Measurements from ENCODE around the gene ATRIP.

The ATRIP gene

DNA sequence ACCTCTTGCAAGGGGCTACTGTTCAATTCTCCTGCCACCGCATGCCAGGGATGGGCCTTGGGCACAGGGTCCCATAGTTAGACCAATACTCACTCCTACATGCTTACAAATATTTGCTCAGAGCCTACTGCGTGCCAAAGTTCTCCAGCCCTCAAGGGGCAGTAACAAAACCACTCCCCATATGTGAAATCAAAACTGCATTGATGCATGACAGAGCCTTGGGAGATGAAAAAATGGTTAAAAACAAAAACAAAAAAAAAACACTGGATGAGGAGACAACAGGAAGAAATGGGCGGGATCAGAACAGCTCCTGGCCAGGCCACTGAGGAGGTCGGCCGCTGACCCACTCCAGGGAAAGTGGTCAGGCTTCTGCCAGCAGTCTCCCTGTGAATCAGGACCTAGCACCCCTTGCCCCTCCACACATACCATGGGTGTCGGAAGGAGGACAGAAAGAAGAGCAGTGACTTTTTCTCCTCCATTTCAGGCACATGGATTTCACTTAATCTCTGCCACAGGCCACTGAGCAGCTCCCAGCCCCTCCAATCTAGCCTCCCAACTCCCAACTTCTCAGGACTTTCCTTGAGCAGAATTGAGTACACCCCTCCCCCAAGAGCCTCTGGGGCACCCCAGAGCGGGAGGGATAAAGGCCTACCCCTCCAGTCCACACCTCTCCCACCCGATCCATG, 19.4 kb upstream of the ATRIP start:
- H3K4me3 ChIP-seq (ENCODE audit: low read depth, low read length): no peak overlapping the region
- TF ChIP-seq, protein P1, sequence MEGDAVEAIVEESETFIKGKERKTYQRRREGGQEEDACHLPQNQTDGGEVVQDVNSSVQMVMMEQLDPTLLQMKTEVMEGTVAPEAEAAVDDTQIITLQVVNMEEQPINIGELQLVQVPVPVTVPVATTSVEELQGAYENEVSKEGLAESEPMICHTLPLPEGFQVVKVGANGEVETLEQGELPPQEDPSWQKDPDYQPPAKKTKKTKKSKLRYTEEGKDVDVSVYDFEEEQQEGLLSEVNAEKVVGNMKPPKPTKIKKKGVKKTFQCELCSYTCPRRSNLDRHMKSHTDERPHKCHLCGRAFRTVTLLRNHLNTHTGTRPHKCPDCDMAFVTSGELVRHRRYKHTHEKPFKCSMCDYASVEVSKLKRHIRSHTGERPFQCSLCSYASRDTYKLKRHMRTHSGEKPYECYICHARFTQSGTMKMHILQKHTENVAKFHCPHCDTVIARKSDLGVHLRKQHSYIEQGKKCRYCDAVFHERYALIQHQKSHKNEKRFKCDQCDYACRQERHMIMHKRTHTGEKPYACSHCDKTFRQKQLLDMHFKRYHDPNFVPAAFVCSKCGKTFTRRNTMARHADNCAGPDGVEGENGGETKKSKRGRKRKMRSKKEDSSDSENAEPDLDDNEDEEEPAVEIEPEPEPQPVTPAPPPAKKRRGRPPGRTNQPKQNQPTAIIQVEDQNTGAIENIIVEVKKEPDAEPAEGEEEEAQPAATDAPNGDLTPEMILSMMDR (IDR thresholded peaks at IDR 0.05; ENCODE audit: low read depth, low read length): no peak

DNA sequence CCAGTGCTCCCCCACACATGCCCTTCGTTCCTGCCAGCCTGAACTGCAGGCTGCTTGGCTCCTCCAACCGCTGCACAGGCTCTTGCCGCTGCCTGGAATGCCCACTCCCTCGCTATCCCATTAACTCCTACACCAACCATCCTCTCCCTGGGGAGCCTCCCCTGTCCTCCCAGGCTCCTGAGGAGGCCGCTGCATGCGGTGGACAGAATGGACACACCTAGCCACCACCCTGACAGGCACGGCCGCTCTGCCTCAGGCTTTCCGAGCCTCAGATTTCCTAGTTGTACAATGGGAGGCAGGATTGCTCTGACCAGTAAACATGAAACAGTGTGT, 18.9 kb upstream of the ATRIP start:
- TF ChIP-seq, protein P1 (IDR thresholded peaks at IDR 0.05; ENCODE audit: low read depth, low read length): no peak
- no peak overlapping the region for H3K4me3 ChIP-seq (ENCODE audit: low read depth, low read length)

DNA sequence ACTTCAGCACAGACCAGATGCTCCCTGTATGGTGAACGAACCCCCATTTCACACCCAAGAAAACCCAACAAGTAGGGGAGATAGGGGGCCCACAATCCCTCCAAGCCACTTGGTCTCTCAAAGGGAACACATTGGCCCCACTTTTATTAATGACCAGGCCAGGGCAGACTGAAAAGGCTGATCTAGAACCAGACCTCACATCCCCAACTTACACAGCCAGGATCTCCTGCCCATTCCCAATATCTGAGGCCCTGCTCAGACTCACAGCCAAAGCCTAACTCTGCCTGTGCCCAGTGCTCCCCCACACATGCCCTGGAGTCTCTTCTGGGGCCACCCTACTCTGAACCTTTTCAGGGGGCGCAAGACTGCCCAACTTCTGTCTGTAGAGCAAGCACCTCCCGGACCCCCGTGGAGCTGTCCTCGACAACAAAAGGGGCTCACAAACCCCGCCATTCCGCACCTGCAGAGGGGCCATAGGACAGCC, 18.4 kb upstream of the ATRIP start:
- TF ChIP-seq, protein P1 (IDR thresholded peaks at IDR 0.05; ENCODE audit: low read depth, low read length): no peak
- H3K4me3 ChIP-seq (ENCODE audit: low read depth, low read length): peak overlapping the region; percentile 69

DNA sequence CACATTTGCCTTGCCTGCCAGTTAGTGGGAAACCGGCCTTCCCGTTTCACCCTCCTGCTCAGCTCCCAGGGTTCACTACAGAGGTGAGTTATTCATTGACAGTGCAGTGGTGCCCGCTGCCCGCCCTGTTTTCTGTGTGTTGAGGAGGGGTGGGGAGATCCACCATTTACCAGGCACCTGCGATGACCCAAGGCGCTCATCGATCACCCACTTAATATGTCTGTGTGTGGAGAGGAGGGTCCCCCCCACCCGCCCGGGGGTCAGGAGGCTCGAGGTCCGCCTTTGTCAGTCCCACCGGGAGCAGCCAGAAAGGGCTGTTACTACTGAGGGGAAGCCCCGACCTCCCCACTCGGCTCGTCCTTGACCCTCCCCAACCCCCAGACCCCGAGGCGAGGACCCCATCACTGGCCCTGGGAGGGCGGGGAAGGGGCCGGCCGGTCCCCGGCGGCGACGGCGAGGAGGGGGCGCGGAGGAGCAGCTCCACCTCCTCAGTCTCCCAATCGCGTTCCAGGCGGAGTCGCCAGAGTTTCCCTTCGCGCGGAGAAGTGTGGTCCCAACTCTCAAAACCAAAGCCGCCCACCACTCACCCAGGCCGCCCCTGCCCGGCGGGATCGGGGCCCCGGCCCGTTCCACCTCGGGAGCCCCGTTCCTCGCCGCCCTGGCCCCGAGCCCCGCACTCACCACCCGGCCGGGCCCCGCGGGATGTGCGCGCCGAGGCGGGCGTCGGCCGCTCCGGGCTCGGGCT, 17.8 kb upstream of the ATRIP start:
- peak overlapping the region; percentile 69 for H3K4me3 ChIP-seq (ENCODE audit: low read depth, low read length)
- TF ChIP-seq, protein P1 (IDR thresholded peaks at IDR 0.05; ENCODE audit: low read depth, low read length): no peak

DNA sequence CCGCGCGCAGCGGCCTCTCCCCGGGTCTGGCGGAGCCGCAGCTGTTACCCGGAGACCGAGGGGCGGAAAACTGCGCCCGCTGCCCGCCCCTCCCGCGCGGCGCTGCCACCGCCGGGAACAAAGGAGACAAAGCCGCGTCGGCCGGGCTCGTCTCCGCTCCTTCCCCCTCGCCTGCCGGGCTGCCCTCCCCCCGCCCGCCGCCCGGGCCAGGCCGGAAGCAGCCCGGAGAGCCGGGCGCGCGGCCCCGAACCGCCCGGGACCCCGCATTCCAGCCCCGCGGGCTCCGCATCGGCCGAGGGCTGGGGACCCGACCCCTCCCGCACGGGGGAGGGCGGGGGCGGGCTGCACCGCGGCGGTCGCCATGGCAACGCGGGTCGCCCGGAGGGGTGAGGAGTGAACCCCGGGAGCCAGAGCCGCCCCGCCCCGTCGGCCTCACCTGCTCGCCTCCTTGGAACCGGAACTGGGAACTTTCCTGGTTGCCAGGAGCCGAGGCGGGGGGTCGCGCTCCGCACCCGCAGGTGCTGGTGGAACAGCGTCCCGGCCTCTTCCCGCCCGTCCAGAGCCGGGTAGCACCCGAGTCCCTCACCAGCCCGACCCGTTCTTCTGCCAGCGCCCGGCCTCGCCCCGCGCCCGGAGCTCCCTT, 17.1 kb upstream of the ATRIP start:
- H3K4me3 ChIP-seq (ENCODE audit: low read depth, low read length): peak overlapping the region; percentile 69
- TF ChIP-seq, protein P1 (IDR thresholded peaks at IDR 0.05; ENCODE audit: low read depth, low read length): no peak

DNA sequence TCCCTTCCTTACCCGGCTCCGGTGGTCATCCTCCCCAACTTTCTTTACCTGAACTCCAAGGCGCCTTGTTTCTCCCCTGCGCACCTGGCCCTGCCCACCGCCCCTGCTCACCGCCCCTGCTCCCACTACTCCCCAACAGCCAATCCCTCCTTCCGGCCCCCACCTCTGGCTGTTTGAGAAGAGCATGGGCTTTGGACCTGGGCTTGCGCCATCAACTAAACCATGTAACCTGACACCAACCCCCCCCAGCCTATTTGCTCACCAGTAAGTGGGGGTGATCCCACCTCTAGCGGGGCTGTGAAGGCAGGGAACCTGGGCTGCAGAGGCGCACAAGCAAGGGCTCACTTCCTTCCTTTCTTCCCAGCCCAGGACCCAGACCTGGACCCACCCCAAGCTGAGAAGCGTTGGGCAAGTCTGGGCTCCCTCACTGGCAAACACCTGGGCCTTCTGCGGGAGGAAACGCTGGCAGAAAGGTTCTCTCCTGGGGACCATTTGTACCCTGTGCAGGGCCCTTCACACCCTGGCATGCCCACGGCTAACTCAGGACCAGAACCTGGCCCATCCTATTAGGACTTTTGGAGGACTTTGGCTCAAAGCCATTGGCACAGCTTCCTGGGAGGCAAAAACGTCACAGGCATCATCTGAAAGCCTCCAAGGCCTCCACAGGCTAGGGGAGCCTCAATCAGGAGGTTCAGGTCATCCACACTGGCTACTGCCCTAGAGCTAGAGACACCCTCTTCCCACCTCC, 16.4 kb upstream of the ATRIP start, which contains the start of gene PLXNB1:
TSS of gene PLXNB1 (minus strand) at position 127 of the 748 bp plus-strand sequence. CDS start 5,475 bp downstream, outside the sequence.
- TF ChIP-seq, protein P1 (IDR thresholded peaks at IDR 0.05; ENCODE audit: low read depth, low read length): no peak

More for the DNA sequence above, 16.4 kb upstream of the ATRIP start, which contains the start of gene PLXNB1:
- H3K4me3 ChIP-seq (ENCODE audit: low read depth, low read length): peak within 1 kb of the TSS; percentile 69

Data from WI38 (cell line).